Measurements from ENCODE around the gene LCE3C.
"Not testable (repeated sequence)": the region's sequence is repeated elsewhere in the genome, so short reads cannot be mapped to it uniquely, and the experiment has no call there.

LCE3C gene, protein sequence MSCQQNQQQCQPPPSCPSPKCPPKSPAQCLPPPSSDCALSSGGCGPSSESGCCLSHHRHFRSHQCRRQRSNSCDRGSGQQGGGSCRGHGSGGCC

DNA sequence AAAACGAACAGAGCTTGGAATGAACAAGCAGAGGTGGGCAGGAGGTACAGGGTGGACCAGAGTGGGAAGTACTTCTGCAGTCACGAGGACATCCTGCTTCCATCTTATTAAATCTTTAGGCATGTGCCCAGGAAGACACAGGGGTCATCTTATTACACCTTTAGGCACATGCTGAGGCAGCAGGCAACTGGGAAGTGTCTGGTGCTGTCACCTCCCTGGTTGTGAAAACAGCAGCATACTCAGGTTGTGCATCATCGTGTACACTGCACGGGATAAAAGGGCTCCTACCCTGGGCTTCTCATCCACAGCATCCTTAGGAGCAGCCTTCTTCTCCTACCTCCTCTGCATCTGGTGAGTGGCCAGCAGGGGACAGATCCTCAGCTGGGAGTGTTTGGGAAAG, at the start of gene LCE3C:
TSS of gene LCE3C (plus strand) at position 301 of the 400 bp plus-strand sequence. CDS start 498 bp downstream, outside the sequence.
- DNase-seq (ENCODE audit: low read depth in 3 of 3), result no peak

DNA sequence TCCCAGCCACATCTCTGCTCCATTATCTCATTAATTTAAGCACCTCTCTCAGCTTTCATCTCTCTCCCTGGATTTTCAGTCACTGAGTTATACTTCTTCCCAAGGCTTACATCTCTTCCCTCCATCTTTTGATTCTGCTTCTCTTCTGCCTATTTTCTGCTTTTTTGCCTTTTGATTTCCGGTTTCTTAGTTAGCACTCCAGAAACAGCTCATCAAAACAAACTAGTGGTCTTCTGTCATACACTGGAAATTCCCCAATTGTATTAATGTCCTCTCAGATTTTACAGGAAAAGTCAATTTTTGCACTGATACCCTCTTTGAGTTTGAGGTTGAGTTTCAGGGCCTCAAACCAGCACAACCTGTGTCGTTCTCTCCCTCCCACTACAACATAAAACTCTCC, 34.9 kb upstream of the LCE3C start:
- DNase-seq (ENCODE audit: low read depth in 3 of 3), result no peak

DNA sequence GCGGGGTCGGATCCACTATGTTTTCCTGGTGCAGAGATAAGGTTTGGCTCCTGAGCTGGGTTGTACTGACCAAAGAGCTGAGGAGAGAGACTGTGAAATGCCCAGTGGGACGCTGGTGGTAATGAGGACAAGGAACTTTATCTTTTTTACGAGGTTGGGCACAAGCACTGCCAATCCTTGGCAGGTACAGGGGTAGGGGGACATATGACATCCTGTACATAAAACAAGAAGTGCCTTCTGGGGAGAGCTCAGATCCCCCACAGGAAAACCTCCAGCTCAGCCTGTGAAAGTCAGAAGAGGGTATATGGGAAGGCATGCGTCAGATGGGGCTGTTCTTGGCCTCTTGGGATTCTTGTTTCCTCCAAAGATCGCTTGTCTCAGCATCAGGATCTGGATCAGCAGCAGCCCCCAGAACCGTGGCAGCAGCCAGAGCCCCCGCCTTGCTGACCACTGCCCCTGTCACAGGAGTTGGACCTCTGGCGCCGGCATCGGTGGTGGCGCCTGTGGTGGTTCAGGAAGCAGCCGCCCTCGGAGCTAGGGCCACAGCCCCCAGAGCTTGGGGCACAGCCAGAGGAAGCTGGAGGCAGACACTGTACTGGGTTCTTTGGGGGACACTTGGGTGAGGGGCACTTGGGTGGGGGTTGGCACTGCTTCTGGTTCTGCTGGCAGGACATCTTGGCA, 34.4 kb upstream of the LCE3C start:
- no peak for DNase-seq (ENCODE audit: low read depth in 3 of 3)

DNA sequence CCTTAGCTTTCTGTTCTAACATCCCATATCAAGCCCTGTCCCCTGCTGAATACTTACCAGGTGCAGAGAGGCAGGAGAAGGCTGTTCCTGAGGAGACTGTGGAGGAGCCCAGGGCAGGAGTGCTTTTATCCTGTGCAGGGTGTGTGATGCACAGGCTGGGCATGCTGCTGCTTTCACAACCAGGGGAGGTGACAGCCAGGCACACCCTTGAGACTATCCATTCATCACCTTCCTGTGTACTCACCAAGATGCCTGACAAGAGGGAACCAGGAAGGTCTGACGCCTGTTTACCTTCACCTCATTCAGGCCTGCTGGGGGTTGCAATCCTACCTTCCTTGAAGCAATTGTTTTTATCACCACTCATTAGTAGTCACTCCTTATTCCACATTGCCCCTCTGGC, 33.4 kb upstream of the LCE3C start, which contains the start of gene LCE3E:
TSS of gene LCE3E (minus strand) at position 100 of the 400 bp plus-strand sequence. CDS start 572 bp downstream, outside the sequence.
- no peak for DNase-seq (ENCODE audit: low read depth in 3 of 3)

DNA sequence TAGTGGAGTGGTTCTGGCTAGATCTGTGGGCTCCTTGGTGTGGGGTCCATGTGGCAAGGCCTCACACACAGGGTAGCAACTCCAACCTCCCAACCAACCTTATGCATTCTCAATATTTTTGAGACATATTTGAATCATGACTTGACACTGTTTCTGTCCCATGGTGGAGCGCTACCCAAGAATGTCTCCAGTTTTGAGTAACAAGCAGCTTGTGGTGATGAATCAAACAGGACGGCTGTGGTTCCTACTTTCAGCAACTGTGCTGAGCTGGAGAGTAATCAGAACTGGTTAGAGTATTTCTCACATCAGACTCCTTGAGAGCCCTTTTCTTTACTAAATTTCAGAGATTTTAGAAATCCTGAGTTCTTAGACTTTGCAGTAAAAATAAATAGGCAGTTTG, 22.9 kb upstream of the LCE3C start:
- DNase-seq (ENCODE audit: low read depth in 3 of 3), result no peak

DNA sequence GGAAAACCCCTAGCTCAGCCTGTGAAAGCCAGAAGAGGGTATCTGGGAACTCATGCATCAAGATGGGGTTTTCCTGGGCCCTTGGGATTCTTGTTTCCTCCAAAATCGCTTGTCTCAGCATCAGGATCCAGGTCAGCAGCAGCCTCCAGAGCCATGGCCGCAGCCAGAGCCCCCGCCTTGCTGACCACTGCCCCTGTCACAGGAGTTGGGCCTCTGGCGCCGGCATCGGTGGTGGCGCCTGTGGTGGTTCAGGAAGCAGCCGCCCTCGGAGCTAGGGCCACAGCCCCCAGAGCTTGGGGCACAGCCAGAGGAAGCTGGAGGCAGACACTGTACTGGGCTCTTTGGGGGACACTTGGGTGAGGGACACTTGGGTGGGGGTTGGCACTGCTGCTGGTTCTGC, 20.5 kb upstream of the LCE3C start:
- DNase-seq (ENCODE audit: low read depth in 3 of 3), result not testable (repeated sequence)

DNA sequence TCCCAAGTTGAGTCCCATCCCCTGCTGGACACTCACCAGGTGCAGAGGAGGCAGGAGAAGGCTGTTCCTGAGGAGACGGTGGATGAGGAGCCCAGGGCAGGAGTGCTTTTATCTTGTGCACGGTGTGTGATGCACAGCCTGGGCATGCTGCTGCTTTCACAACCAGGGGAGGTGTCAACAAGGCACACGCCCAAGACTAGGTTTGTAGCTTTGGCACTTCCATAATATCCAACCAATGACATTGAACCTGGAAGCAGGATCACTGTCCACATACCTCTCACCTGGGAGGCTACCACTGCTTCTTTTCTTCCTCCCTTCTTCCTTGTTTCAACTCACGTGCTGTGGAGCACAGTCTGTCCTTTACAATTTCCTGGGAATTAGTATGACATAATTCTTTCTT, 19.6 kb upstream of the LCE3C start, which contains the start of gene LCE3D:
TSS of gene LCE3D (minus strand) at position 84 of the 400 bp plus-strand sequence. CDS start 580 bp downstream, outside the sequence.
- no peak for DNase-seq (ENCODE audit: low read depth in 3 of 3)

DNA sequence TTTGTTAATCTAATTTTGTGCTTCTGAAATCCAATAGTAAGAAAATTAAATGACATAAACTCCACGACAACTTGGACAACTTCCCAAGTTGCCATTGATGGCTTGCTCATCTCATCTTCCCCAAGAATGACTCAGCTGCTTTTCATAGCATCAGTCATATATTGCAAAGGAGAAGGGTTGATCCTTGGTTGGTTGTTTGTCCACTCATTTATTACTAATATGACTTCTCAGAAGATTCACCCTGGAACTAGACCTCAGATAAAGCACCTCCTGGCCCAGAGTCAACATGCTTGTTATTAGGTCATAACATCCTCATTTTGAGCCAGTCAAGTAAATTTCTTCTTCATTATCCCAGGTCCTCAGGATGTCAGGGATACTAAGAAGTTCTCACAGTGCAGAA, 17.4 kb upstream of the LCE3C start:
- DNase-seq (ENCODE audit: low read depth in 3 of 3), result no peak

DNA sequence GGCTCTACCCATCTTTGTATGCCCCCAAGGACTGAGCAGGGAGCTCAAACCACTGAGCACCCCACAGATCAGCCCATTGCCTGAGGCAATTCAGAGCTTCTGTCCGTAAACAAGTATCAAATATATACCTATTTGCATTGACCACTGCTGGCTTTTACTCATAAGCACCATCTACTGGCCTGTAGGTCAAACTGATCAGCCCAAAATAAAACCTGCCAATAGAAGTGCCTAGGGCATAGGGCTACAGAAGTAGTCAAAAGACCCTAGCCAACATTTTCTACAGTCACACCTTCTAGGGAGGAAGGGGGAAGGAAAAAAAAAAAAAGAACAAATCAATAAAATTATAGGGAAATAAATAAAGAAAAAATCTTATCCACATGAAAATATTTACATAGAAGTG, 14.4 kb upstream of the LCE3C start:
- no peak for DNase-seq (ENCODE audit: low read depth in 3 of 3)

DNA sequence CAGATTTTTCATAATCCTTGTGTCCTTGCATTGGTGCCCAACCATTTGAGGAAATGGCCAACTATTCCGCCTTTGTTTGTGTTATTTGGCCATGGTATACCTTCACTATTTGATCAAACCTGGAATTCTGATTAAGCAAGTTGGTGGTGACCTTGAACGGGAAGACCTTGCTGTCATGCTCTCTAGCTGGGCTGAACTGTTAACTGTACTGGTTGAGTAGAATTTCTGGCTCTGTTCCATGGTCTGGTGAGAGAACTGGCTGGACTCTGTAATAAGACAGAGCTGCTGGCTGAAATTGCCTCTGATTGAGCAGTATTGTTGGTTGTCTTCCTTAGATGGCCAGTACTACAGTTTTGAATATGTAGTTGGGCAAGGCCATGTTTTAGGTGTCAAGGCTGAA, 3.0 kb upstream of the LCE3C start:
- DNase-seq (ENCODE audit: low read depth in 3 of 3), result no peak

DNA sequence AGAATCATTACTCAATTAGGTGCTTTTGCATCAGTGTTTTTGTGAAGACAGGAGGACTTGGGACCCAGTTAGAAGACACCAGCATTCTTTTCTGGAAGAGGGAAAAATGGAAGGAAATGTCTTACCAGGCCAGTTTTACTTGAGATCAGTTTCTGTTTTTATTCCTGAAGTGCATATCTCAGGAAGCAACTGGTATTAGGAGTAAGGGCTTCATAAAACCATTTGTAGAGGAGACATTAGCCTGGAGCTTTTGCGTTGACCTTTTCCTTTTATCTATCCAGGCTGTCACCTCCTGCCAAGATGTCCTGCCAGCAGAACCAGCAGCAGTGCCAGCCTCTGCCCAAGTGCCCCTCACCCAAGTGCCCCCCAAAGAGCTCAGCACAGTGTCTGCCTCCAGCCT, 13.5 kb downstream of the LCE3C start, which contains the start of gene LCE3B:
TSS of gene LCE3B (plus strand) at position 301 of the 400 bp plus-strand sequence. CDS start at position 301, 0 bp downstream.
- no peak for DNase-seq (ENCODE audit: low read depth in 3 of 3)

DNA sequence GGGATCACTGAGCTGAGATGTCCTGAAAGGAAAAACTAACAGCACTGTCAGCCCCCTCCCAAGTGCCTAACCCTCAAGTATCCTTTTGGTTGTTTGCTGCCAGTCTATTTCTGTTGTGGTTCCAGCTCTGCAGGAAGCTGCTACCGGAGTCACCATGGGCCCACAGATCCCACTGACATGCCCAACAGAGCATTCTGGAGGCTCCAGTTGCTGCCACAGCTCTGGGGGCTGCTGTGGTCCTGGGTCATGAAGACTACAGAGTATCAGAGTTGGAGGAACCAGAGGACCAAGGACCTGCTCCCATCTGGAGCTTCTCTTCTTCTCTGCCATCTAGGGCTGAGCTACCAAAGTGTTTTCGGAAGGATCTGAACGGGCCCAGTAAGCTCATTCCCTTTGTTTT, 22.0 kb downstream of the LCE3C start:
- no peak for DNase-seq (ENCODE audit: low read depth in 3 of 3)

DNA sequence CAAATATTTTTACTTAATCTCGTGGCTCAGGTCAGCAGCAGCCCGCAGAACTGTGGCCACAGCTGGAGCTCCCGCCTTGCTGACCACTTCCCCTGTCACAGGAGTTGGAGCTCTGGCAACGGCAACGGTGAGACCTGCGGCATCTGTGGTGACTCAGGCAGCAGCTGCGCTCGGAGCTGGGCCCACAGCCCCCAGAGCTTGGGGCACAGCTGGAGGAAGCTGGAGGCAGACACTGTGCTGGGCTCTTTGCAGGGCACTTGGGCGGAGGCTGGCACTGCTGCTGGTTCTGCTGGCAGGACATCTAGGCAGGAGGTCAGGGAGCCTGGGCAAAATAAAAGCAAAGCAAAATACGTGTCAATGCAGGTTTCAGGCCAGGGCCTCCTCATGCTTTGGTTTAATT, 22.8 kb downstream of the LCE3C start, which contains the start of gene LCE3A:
TSS of gene LCE3A (minus strand) at position 301 of the 400 bp plus-strand sequence. CDS start at position 301, 0 bp downstream.
- DNase-seq (ENCODE audit: low read depth in 3 of 3), result no peak

DNA sequence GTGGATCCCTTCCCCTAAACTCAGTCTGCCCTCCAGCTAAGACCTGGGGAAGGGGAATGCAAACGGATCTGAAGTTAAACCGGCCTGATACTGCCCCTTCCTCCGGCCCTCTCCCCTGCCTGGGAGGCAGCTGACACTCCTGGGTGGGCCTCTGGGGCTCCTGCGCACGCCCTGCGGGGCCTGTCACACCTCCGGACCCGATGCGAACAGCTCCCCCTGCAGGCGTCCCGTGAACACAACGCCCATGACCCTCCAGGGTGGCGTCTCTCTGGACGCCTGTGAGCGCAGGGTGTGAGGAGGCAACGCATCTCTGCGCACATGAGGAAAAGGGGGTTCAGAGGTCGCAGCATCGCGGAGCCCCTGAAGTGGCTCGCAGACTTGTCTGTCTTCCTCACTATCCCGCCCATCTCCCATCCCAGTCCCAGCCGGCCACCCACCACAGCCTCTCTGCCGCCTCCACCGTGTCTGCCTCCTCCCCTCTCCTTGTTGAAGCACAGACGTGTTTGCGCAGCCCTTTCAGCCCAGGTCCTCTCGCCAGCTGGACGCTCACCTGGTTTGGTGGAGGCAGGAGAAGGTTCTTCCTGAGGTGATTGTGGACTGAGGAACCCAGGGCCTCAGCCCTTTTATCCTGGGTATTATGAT, 23.3 kb downstream of the LCE3C start:
- no peak for DNase-seq (ENCODE audit: low read depth in 3 of 3)

DNA sequence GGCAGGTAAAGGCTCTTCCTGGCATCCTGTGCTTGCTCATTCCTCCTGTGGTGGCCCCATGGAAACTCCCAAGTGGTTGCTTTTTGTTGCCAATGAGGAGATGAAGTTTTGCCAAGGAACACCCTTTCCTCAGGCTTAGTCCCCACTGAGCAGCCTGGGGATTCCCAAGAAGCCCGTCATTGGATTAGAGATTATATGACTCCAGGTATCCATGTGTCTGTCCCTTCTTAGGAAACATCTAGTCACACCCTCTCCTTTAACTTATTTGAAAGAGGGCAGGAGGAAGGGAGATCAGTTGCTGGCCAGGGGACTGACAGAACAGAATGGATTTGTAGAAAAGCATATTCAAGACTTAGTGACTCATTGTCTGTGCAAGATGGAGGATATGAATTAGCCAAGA, 26.7 kb downstream of the LCE3C start:
- DNase-seq (ENCODE audit: low read depth in 3 of 3), result no peak

DNA sequence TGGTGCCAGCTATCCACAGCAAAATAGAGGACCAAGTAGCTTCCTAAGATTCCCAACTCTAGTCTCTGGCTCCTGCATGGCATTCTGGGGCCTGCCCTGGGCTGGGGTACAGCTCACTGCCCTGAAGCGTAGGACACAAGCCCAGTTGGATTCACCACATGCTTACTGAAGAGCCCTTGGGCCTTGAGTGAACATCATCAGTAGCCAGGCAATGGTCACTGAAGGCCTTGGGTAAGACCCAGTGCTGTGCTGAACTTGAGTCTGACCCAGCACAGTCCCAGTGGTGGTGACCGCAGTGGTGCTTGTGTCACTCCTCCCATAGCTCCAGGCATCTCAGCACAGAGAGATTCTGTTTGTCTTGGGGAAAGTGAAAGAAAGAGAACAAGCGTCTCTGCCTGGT, 30.6 kb downstream of the LCE3C start:
- no peak for DNase-seq (ENCODE audit: low read depth in 3 of 3)

DNA sequence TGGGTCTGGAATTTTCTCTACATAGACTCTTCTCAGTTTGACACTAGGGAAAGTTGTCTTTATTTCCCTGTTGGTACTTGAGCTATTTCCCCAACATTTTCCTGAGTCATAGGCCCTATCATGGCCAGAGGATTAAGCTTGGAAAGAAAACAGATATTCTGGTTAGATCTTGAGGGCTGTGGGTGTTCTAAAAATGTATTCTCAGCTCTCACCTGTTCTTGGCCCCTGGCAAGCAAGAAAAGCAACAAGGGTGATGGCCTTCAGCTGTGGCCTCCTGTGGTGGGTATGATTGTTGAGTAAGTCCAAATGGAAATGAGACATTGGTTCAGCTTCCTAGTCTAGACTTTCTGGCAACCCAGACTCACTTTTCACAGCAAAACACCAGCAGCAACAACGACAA, 40.3 kb downstream of the LCE3C start:
- DNase-seq (ENCODE audit: low read depth in 3 of 3), result no peak

DNA sequence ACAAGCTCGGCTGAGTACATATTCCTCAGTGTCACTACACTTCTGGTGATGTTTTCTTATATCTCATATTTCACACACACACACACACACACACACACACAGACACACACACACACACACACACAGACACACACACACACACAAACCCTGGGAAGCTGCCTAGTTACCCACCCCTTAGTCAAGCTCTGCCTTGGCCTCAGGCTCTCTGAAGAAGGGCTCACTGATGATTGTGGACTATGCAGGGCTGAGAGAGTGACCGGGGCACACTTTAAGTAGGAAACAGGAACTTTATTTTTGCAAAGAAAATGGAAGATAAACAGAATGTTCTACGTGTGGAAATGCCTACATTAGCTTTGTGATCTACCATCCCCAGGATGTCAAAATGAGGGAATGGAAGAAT, 43.9 kb downstream of the LCE3C start:
- DNase-seq (ENCODE audit: low read depth in 3 of 3), result no peak

DNA sequence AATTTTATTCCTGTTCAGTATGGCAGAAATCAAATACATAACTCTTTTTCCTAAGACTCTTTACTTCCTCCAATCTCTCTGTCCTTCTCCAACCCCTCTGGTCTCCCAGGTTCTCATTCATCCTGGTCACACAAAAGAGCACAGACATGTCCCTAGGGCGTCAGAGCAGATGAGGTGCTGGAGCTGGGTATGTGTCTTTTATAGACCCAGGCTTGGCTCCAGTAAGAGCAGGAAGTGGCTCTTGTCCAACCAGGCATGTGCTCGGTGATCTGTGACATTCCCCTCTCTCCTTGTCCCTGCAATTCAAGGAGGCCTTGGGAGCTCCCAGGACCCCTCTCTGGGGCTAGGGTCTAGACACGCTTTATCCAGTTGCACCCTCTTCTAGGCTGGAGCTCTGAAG, 45.1 kb downstream of the LCE3C start:
- no peak for DNase-seq (ENCODE audit: low read depth in 3 of 3)

DNA sequence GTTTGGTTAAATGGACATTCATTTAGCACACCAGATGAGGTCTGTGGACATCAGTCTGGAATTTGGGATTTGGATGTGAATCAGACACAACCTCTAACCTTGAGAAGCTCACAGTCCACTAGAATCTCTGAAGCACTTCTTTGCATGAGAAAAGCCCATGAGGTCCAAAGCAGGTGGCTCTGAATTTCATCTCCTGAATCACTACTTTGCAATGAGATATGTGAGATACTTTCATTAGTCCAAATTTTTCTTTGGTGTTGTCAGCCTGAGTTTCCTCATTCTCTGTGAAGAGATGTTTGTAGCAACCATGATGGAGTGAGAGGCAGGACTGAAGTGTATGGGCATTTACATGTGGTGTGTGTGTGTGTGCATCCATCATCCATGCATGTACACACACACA, 46.6 kb downstream of the LCE3C start:
- no peak for DNase-seq (ENCODE audit: low read depth in 3 of 3)

Data from stimulated activated CD4-positive, alpha-beta T cell treated with anti-CD3 and anti-CD28 coated beads, TNF-alpha, amount 100 ng/mL, for 4 hours (primary cell).